Karpas-422 (cell line): ENCODE results near the gene POLR3K. TPM values are rescaled to one million over a fixed set of nuclear protein-coding genes. Genes with fewer than 3 reads are reported as not detected.

Experiments
- DNase-seq: peaks from one replicate; pipeline ENCODE4 v3.0.0-alpha.2; 2015
- H2AFZ ChIP-seq: fragments of 200-600 bp; sonication (generic); 2 replicates; pipeline ENCODE4 v1.6.1; 2014; ENCODE audit warnings: antibody characterized with exemption, low read length, mixed read lengths
- H3K27ac ChIP-seq: fragments of 200-600 bp; sonication (generic); 2 replicates; pipeline ENCODE4 v1.5.1; 2014; ENCODE audit warnings: mild to moderate bottlenecking, low read length, moderate library complexity
- H3K27me3 ChIP-seq: fragments of 200-600 bp; sonication (generic); 2 replicates; pipeline ENCODE4 v1.6.1; 2014; ENCODE audit warnings: low read length, mixed read lengths
- H3K36me3 ChIP-seq: fragments of 200-600 bp; sonication (generic); 2 replicates; pipeline ENCODE4 v1.6.1; 2014; ENCODE audit warnings: low read length, mixed read lengths; ENCODE audit not compliant: insufficient read depth
- H3K4me1 ChIP-seq: fragments of 200-600 bp; sonication (generic); 2 replicates; pipeline ENCODE4 v1.6.1; 2014; ENCODE audit warnings: mild to moderate bottlenecking, low read length, mixed read lengths
- H3K4me2 ChIP-seq: fragments of 200-600 bp; sonication (generic); 2 replicates; pipeline ENCODE4 v1.6.1; 2014; ENCODE audit warnings: low read length, low read depth, mild to moderate bottlenecking; ENCODE audit not compliant: poor library complexity, severe bottlenecking
- H3K4me3 ChIP-seq: fragments of 200-600 bp; sonication (generic); 2 replicates; pipeline ENCODE4 v1.5.1; 2014; ENCODE audit warnings: mild to moderate bottlenecking, antibody characterized with exemption, low read length, mixed read lengths
- H3K79me2 ChIP-seq: fragments of 200-600 bp; sonication (generic); 2 replicates; pipeline ENCODE4 v1.6.1; 2014; ENCODE audit warnings: mild to moderate bottlenecking, low read length, mixed read lengths
- H3K9ac ChIP-seq: fragments of 200-600 bp; sonication (generic); 2 replicates; pipeline ENCODE4 v1.6.0; 2014; ENCODE audit warnings: low read length
- H3K9me2 ChIP-seq: fragments of 200-600 bp; sonication (generic), shearing (Covaris generic); replicated peaks from 2 replicates; pipeline ENCODE4 v1.6.0; 2014; ENCODE audit warnings: mild to moderate bottlenecking, low read length, moderate library complexity; ENCODE audit not compliant: insufficient read depth
- H3K9me3 ChIP-seq: fragments of 300-700, 200-600 bp; sonication (generic); 2 replicates; pipeline ENCODE4 v1.6.1; 2014; ENCODE audit warnings: low read length, mixed read lengths
- H4K20me1 ChIP-seq: fragments of 200-600 bp; sonication (generic); 2 replicates; pipeline ENCODE4 v1.6.1; 2014; ENCODE audit warnings: mild to moderate bottlenecking, antibody characterized with exemption, low read length, low read depth; ENCODE audit not compliant: insufficient read depth
- total RNA-seq: library from RNA; depleted of rRNA; stranded (reverse); fragments of >200 nt; shearing (Covaris generic); gene quantifications from 2 replicates; pipeline ENCODE4 v1.2.3, GENCODE V29; 2014; ENCODE audit warnings: low replicate concordance; rRNA removed

The POLR3K gene
- total RNA-seq, result 11.9 and 25.7 TPM in 2 replicates

DNA sequence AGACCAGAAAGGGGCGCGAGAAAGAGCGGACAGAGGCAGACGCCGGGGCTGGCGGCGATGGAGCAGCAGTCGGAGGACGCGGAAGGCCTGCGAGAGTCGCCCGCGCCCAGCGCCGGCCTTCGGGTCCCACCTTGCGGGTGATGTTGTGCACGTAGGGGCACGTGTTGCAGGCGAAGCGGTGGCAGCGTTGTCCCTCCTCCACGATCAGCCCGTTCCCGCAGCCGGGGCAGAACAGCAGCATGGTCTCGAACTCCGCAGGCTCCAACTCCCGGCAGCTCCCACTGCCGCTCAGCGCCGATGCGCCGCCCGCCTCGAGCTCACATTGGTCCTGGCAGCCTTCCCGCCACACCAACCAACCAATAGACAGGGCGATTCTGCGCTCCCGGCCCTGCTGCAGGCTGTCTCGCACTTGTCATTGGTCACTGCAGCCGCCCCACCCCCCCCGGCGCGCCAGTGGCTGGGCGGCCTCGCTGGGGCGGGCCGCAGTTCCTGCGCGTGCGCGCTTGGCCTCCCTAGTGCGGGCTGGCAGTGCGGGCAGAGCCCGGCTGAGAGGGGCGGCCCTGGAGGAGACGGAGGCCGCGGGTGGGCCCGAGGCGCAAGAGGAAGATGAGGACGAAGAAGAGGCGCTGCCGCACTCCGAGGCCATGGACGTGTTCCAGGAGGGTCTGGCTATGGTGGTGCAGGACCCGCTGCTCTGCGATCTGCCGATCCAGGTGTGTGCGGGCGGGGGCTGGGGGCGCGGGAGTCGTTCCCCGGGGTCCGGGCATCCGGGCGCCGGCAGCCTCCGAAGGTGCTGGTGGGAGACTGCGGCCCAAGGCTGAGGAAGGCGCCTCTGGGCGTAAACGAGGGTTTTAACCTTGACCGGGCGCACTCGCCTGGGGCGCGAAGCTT is at the start of gene POLR3K, which contains the start of gene SNRNP25:
TSS of gene POLR3K (minus strand) at position 263 of the 891 bp plus-strand sequence. CDS start at position 241, 22 bp downstream.
TSS of gene SNRNP25 (plus strand) at position 483 of the 891 bp plus-strand sequence. CDS start at position 672, 189 bp downstream.
- peak within 1 kb of the TSS; percentile 99 for H3K9ac ChIP-seq
- H3K4me3 ChIP-seq, result peak within 1 kb of the TSS; percentile 99
- no peaks in the 10 kb centered on the region for H3K9me3 ChIP-seq
- peak within 1 kb of the TSS; percentile 70 for H3K27ac ChIP-seq
- peaks cover 11% of the 10 kb centered on the region for H4K20me1 ChIP-seq
- H3K4me1 ChIP-seq, result peaks cover 25% of the 10 kb centered on the region
- peak within 1 kb of the TSS; percentile 100 for H2AFZ ChIP-seq
- H3K36me3 ChIP-seq, result peaks cover 27% of the 10 kb centered on the region
- H3K27me3 ChIP-seq, result no peaks in the 10 kb centered on the region
- DNase-seq, result peak; percentile 98
- peak within 1 kb of the TSS; percentile 99 for H3K4me2 ChIP-seq
- H3K79me2 ChIP-seq, result peaks cover 57% of the 10 kb centered on the region
- H3K9me2 ChIP-seq, result no peaks in the 10 kb centered on the region

DNA sequence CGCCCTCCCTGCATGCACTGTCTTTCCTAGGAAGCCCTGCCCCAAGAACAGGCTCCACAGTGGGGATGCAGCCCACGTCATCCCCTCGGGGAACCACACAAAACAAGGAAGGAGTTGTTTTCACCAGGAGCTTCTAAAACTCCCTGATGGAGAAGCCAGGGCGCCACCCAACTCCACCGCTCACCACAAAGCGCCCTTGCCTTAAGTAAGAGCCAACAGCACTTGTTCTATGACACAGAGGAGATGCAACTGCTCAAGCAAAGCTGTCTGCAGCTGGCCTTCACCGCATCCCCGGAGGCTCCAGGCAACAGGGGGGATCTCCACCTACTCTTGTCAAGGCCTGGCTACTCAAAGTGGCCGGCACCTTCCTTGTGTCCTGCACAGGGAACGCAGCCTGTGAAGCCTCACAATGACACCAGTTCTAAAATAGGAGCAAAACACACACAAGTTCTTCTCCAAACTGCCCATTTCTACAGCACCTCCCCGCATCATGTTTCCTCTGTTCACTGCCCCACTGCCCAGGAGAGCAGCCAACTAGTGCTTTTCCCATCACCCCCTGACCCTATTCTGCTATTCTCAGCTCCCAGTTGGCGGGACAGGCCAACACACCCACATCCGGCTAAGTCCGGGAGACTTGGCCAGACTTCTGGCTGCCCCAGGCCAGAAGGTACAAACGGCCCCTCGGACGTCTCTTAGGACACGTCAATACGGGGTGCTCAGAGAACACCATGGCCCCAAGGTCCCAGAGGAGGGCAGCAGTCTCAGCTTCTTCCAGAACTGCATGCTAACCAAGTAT is 48.9 kb upstream of the POLR3K start:
- H3K79me2 ChIP-seq, result no peaks in the 10 kb centered on the region
- H3K27ac ChIP-seq, result no peak overlapping the region
- no peaks in the 10 kb centered on the region for H3K4me1 ChIP-seq
- H3K9ac ChIP-seq, result no peak overlapping the region
- H3K9me2 ChIP-seq, result no peaks in the 10 kb centered on the region
- DNase-seq, result no peak
- no peaks in the 10 kb centered on the region for H3K27me3 ChIP-seq
- H3K36me3 ChIP-seq, result no peaks in the 10 kb centered on the region; the same call in 1 of the 2 replicates
- H3K9me3 ChIP-seq, result no peaks in the 10 kb centered on the region
- H3K4me2 ChIP-seq, result no peak overlapping the region
- peaks cover 3% of the 10 kb centered on the region; the same call in 1 of the 2 replicates for H4K20me1 ChIP-seq
- no peak overlapping the region for H2AFZ ChIP-seq
- no peak overlapping the region for H3K4me3 ChIP-seq

DNA sequence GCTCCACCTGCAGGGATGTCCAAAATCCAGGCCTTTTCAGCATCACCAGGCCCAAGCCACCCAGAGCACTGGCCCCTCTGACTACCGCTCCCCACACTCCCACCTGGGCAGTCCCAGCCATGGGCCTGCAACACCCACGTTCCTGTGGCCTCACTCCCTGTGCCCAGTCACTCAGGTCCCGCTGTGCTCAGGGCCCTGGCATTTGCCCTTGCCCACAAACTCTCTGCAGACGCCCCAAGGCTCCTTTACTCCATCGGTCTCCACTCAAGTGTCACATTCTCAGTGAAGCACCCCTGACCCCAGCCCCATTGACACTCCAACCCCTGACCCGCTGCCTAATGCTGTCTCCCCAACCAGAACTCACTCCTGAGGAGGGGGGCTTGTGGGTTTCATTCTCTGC is 48.2 kb upstream of the POLR3K start:
- Histone ChIP-seq H3K4me1 (no peaks in the 10 kb centered on the region), H3K9me3 (no peaks in the 10 kb centered on the region), H3K27me3 (no peaks in the 10 kb centered on the region), H4K20me1 (0 out of 2 replicates have a peak, but pooled peaks cover under 1% of the 10 kb centered on the region), H3K4me3 (no peak overlapping the region), H3K9ac (no peak overlapping the region), H3K79me2 (no peaks in the 10 kb centered on the region), H3K9me2 (no peaks in the 10 kb centered on the region), H2AFZ (no peak overlapping the region), H3K4me2 (no peak overlapping the region), H3K27ac (no peak overlapping the region), H3K36me3 (no peaks in the 10 kb centered on the region; the same call in 1 of the 2 replicates)
- no peak for DNase-seq

DNA sequence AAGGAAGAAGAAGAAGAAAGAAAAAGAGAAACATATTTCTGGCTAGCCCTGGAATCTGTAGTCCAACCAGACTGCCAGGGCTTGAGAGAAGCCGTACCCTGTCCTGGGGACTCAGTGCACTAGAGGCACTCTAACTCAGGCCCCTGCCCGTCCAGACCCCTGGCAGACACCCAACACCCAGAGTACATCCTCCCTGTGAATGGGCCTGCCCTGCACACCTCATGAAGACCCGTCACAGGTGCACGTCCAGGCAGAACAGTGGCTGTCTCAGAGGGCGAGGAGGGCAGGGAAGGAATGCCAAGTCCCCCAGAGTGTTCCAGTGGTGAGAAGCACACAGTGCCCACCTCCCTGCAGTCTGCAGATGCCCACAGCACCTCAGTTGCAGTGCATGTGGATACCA is 47.6 kb upstream of the POLR3K start:
- H3K4me2 ChIP-seq, result no peak overlapping the region
- H3K36me3 ChIP-seq, result no peaks in the 10 kb centered on the region
- no peak overlapping the region for H3K27ac ChIP-seq
- no peak overlapping the region for H3K4me3 ChIP-seq
- H4K20me1 ChIP-seq, result no peaks in the 10 kb centered on the region
- no peaks in the 10 kb centered on the region for H3K9me3 ChIP-seq
- no peak overlapping the region for H3K9ac ChIP-seq
- no peaks in the 10 kb centered on the region for H3K27me3 ChIP-seq
- H3K4me1 ChIP-seq, result no peaks in the 10 kb centered on the region
- H3K79me2 ChIP-seq, result no peaks in the 10 kb centered on the region
- no peak for DNase-seq
- no peak overlapping the region for H2AFZ ChIP-seq
- H3K9me2 ChIP-seq, result no peaks in the 10 kb centered on the region

DNA sequence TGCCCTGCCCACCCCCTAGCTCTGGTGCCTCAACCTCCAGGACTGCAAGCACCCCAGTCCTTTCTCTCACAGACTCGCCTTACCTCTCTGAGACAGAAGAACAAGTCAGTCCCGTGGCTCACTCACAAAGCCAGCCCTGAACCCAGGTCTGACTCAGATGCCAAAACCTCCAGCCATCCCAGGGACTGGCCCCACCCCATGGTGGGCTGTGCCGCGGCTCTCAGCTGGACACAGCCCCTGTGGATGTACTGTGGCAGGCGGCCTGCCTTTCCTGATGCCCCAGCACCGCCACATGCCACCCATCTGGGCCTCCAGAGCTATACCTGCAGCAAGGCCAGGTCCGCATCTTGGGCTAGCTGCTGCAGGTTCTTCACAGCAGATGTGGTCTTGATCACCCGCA is 44.4 kb upstream of the POLR3K start:
- Histone ChIP-seq H3K9me3 (no peaks in the 10 kb centered on the region), H4K20me1 (no peaks in the 10 kb centered on the region), H3K4me1 (no peaks in the 10 kb centered on the region), H3K36me3 (no peaks in the 10 kb centered on the region), H3K9ac (no peak overlapping the region), H3K4me3 (no peak overlapping the region), H3K27ac (no peak overlapping the region), H2AFZ (no peak overlapping the region), H3K9me2 (no peaks in the 10 kb centered on the region), H3K27me3 (no peaks in the 10 kb centered on the region), H3K4me2 (no peak overlapping the region), H3K79me2 (no peaks in the 10 kb centered on the region)
- no peak for DNase-seq

DNA sequence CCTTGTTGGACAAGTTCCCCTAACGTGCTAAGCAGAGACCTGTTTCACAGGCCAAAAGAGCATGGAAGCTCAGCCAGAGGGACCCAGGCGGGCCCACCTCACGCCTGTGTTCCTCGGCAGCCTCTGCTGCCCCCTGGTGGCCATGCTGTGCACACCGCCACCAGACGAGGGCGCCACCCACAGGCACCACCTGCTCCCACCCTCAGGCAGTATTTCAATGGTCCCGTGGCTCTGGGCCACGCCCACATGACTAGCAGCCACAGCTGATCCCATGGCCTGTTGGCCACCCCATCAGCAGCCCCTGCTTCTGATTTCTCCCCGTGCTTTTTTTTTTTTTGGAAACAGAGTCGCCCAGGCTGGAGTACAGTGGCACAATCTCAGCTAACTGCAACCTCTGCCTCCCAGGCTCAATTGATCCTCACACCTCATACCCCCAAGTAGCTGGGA is 43.5 kb upstream of the POLR3K start:
- Histone ChIP-seq H3K4me2 (no peak overlapping the region), H3K79me2 (no peaks in the 10 kb centered on the region), H3K27ac (no peak overlapping the region), H3K9me2 (no peaks in the 10 kb centered on the region), H3K9ac (no peak overlapping the region), H2AFZ (no peak overlapping the region), H3K27me3 (no peaks in the 10 kb centered on the region), H3K9me3 (no peaks in the 10 kb centered on the region), H3K4me3 (no peak overlapping the region), H3K36me3 (no peaks in the 10 kb centered on the region), H4K20me1 (no peaks in the 10 kb centered on the region), H3K4me1 (no peaks in the 10 kb centered on the region)
- DNase-seq, result peak; percentile 96

DNA sequence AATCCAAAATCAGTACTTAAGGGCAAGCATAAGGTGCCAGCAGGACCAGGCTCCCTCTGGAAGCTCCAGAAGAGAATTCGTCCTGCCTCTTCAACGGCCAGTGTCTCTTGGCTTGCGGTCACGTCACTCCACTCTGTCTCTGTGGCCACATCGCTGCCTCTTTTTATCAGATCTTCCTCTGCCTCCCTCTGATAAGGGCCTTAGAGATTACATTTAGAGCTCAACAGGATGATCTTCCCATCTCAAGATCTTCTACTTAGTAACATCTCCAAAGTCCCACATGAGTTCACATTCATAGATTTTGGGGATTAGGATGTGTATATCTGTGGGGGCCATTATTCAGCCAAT is 41.5 kb upstream of the POLR3K start:
- Histone ChIP-seq H4K20me1 (no peaks in the 10 kb centered on the region), H3K9ac (no peak overlapping the region), H3K27me3 (no peaks in the 10 kb centered on the region), H3K79me2 (no peaks in the 10 kb centered on the region), H3K4me2 (no peak overlapping the region), H3K36me3 (no peaks in the 10 kb centered on the region), H3K27ac (no peak overlapping the region), H2AFZ (no peak overlapping the region), H3K4me3 (no peak overlapping the region), H3K9me2 (no peaks in the 10 kb centered on the region), H3K4me1 (no peaks in the 10 kb centered on the region), H3K9me3 (no peaks in the 10 kb centered on the region)
- no peak for DNase-seq
